Body of pancreas (tissue), 4 donors: ENCODE measurements around the gene CTNS.

Source experiments
- CTCF ChIP-seq, 7 experiments: fragments of 450-650 bp in 4 of 7; fragments of 200-600 bp in 3 of 7; sonication (generic) in 3 of 7; IDR thresholded peaks; one replicate each; pipeline ENCODE4 v1.5.1; 2016 to 2019; ENCODE audit warnings: antibody characterized with exemption in 7 of 7
- POLR2A ChIP-seq, 3 donors: fragments of 450-650 bp; IDR thresholded peaks; one replicate each; pipeline ENCODE4 v1.6.1; 2016; ENCODE audit warnings: antibody characterized with exemption in 3 of 3, mild to moderate bottlenecking in 2 of 3

GRCh38 chr17:3688852-3689261 lies 52.3 kb downstream of the CTNS start:
- TF ChIP-seq CTCF (IDR thresholded peaks at IDR 0.05) (no peak), POLR2A (IDR thresholded peaks at IDR 0.05) (no peak)
